AG09319 (cell line): ENCODE data around the gene SIL1.

Experiments used
- DNase-seq: peaks from one replicate; pipeline ENCODE4 v3.0.0-alpha.2; 2010; ENCODE audit warnings: low read depth; ENCODE audit errors: extremely low read depth
- CTCF ChIP-seq: IDR thresholded peaks from 2 replicates; pipeline ENCODE4 v1.5.1; 2011; ENCODE audit warnings: low read depth, mild to moderate bottlenecking, inconsistent platforms, low read length, moderate library complexity

The SIL1 gene

GRCh38 chr5:139134906-139135305 lies 63.3 kb downstream of the SIL1 start:
- no peak for TF ChIP-seq CTCF
- no peak for DNase-seq

- DNase-seq: no peak
- no peak for TF ChIP-seq CTCF
Observed at GRCh38 chr5:139133282-139133681, 64.9 kb downstream of the SIL1 start.

- TF ChIP-seq CTCF: no peak
- DNase-seq: no peak
Observed at GRCh38 chr5:139132515-139132914, 65.7 kb downstream of the SIL1 start.

- DNase-seq: no peak
- no peak for TF ChIP-seq CTCF
Observed at GRCh38 chr5:139131921-139132432, 66.2 kb downstream of the SIL1 start.

- TF ChIP-seq CTCF: no peak
- DNase-seq: no peak
Observed at GRCh38 chr5:139131465-139131864, 66.7 kb downstream of the SIL1 start.

GRCh38 chr5:139131062-139131461 lies 67.1 kb downstream of the SIL1 start:
- no peak for TF ChIP-seq CTCF
- DNase-seq: no peak

- no peak for DNase-seq
- no peak for TF ChIP-seq CTCF
Observed at GRCh38 chr5:139130214-139130613, 68.0 kb downstream of the SIL1 start.
